Measurements from ENCODE around the gene CCDC57. TPM values are rescaled to one million over a fixed set of nuclear protein-coding genes. Genes with fewer than 3 reads are reported as not detected.

CCDC57 gene
- total RNA-seq, 1 donor from 2014 or later: 92.1 TPM

DNA sequence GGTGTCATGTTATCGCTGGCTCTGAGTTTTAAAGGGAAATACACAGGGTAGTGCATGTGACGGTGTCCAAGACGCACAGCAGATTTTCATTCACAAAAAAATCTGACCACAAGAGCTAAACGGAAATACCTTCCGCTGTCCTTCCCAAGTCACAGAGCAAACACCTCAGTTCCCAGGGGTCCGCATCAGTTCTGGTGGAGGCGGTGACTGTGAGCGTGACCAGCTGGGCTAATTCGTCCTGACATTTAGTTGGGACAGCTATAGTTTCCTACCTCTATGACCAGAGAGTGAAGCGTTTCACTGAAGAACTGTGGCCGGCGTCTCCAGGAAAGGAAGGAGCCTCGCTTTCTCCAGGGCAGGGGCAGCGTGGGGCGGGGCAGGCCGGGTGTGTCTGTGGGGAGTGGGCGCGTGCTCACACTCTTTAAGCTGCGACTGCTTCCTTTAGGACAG is 104.1 kb downstream of the CCDC57 start:
- no peaks in the 10 kb centered on the region for H3K27me3 Mint-ChIP-seq (ENCODE audit: low read depth)
- TF ChIP-seq, protein P1, sequence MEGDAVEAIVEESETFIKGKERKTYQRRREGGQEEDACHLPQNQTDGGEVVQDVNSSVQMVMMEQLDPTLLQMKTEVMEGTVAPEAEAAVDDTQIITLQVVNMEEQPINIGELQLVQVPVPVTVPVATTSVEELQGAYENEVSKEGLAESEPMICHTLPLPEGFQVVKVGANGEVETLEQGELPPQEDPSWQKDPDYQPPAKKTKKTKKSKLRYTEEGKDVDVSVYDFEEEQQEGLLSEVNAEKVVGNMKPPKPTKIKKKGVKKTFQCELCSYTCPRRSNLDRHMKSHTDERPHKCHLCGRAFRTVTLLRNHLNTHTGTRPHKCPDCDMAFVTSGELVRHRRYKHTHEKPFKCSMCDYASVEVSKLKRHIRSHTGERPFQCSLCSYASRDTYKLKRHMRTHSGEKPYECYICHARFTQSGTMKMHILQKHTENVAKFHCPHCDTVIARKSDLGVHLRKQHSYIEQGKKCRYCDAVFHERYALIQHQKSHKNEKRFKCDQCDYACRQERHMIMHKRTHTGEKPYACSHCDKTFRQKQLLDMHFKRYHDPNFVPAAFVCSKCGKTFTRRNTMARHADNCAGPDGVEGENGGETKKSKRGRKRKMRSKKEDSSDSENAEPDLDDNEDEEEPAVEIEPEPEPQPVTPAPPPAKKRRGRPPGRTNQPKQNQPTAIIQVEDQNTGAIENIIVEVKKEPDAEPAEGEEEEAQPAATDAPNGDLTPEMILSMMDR (IDR thresholded peaks at IDR 0.05; ENCODE audit: unreplicated experiment): no peak
- H3K4me1 Mint-ChIP-seq: peaks cover 31% of the 10 kb centered on the region
- peaks cover 6% of the 10 kb centered on the region for H3K36me3 Mint-ChIP-seq
- peak overlapping the region; percentile 45 for H3K27ac Mint-ChIP-seq
- no peak for DNase-seq (ENCODE audit: low spot score in 2 of 2, unreplicated experiment in 2 of 2)
- no peak overlapping the region for H3K4me3 Mint-ChIP-seq
- H3K9me3 Mint-ChIP-seq: no peaks in the 10 kb centered on the region

DNA sequence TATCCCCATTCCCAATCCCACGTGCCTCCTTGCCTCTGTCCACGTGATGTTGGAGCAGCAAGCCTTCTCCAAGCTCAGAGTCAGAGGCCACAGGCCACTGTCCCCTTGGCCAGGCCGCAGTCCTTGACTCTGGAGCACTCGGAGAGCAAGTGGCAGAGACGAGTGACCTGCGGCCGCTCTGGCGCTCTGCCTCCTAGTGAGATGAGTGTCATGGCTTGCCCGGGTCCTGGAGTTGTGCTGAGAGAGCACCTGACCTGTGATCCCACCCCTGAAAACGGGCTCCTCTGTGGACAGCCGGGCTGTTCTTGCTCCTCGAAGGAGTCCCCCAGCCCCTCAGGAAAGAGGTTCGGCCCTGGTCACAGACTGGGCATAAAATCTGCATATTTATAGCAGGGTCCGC is 104.6 kb downstream of the CCDC57 start:
- peak overlapping the region; percentile 45 for H3K27ac Mint-ChIP-seq
- H3K27me3 Mint-ChIP-seq (ENCODE audit: low read depth): no peaks in the 10 kb centered on the region
- DNase-seq (ENCODE audit: low spot score in 2 of 2, unreplicated experiment in 2 of 2): no peak

DNA sequence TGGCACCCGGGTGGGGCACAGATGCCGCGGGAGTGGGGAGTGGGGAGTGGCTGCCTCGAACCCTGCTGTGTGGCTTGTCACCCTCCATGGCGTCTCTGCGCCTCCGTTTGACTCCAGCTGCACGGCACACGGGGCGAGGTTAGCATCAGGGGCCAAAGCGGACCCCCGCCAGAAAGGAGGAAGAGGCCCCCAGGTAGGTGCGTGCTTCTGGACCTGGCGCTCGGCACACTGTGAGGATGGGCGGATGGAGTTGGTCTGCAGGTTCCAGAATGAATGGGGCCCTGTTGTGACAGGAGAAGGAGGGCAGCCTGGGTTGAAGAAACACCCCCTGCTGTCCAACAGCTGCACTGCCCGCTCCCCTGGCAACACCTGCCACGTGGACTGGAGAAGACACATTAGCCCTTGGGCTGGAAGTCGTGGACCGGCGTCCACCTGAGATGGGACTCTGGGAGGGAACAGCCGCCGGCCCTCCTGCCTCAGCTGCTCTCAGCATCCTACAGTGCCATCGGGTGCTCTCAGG is 105.2 kb downstream of the CCDC57 start:
- Mint-ChIP-seq H3K9me3 (no peaks in the 10 kb centered on the region), H3K36me3 (peaks cover 6% of the 10 kb centered on the region), H3K27me3 (ENCODE audit: low read depth) (no peaks in the 10 kb centered on the region), H3K4me3 (no peak overlapping the region), H3K27ac (no peak overlapping the region), H3K4me1 (peaks cover 32% of the 10 kb centered on the region)
- TF ChIP-seq, protein P1 (IDR thresholded peaks at IDR 0.05; ENCODE audit: unreplicated experiment): no peak
- DNase-seq (ENCODE audit: low spot score in 2 of 2, unreplicated experiment in 2 of 2): no peak

More for the DNA sequence above, 104.6 kb downstream of the CCDC57 start:
- no peak overlapping the region for H3K4me3 Mint-ChIP-seq
- TF ChIP-seq, protein P1 (IDR thresholded peaks at IDR 0.05; ENCODE audit: unreplicated experiment): no peak
- H3K4me1 Mint-ChIP-seq: peaks cover 32% of the 10 kb centered on the region
- no peaks in the 10 kb centered on the region for H3K9me3 Mint-ChIP-seq
- peaks cover 6% of the 10 kb centered on the region for H3K36me3 Mint-ChIP-seq

DNA sequence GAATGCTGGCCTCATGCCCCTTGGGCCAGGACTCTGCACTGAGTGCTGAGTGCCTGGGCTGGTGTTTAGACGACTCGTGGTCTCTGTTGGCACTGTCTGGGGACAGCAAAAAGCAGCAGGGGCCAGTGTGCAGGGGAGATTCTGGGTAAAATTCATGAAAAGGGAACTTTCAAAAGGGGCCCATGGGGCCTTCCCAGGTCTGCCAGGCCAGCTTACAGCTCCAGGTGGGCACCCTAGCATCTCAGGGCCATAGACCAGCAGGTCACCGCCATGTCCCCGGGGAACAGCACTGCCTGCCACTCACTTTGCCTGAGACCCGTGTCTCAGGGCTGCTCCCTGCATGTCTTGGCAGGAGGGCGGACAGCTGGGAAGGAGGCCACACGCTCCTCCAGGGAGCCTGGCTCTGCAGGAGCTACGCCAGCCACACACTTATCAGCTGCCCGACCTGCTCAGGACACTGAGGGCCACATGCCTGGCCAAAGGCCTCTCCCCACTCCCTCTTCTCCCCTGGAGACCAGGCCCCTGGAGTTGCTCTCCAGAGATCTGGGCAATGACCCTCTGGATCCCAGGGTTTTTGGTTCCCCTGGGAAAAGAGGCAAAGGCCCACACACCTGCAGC is 105.8 kb downstream of the CCDC57 start:
- H3K9me3 Mint-ChIP-seq: no peaks in the 10 kb centered on the region

DNA sequence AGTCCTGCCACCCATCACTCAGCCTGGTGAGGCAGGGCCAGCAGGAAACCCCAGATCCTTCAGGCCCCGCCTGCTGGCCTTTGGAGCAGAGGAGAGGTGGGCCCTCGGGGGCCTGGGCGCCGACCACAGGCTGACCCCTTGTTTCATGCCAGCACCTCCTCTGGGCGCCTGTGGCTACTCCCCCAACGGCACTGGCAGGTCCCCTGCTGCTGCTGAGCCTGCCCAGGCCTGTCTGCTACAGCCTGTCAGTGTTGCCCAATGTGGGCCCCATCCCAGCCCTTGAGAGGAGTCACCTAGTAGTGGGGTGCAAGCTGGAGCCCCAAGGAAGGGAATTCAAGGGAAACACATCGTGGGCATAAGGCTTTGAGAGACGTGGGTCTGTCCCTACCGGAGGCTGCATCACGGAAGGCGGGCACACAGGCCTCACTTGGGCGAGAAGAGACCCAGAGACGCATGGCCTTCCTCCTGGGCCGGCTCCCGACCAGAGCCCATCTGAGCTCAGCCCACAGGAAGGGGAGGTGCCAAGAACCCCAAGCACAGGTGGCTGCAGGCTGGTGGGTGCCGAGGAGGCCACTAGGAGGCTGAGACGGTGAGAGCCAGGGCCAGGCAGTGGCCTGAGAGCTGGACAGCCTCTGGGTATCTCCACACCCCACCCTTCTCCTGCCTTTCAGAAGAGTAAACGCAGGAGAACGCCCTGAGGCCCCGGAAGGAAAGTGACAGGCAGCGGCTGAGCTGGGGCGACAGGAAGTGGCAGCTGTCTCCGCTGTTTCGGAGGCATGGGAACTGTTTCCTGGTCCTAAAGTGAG is 106.6 kb downstream of the CCDC57 start:
- TF ChIP-seq, protein P1 (IDR thresholded peaks at IDR 0.05; ENCODE audit: unreplicated experiment): peak; percentile 21
- H3K4me3 Mint-ChIP-seq: peak overlapping the region; percentile 20
- peaks cover 35% of the 10 kb centered on the region for H3K4me1 Mint-ChIP-seq
- H3K9me3 Mint-ChIP-seq: no peaks in the 10 kb centered on the region
- peak in 1 of 2 experiments; percentile 59 for DNase-seq (ENCODE audit: low spot score in 2 of 2, unreplicated experiment in 2 of 2)
- no peaks in the 10 kb centered on the region for H3K27me3 Mint-ChIP-seq (ENCODE audit: low read depth)
- H3K27ac Mint-ChIP-seq: peak overlapping the region; percentile 86
- peaks cover 4% of the 10 kb centered on the region for H3K36me3 Mint-ChIP-seq

More for the DNA sequence above, 105.8 kb downstream of the CCDC57 start:
- no peaks in the 10 kb centered on the region for H3K27me3 Mint-ChIP-seq (ENCODE audit: low read depth)
- no peak for DNase-seq (ENCODE audit: low spot score in 2 of 2, unreplicated experiment in 2 of 2)
- TF ChIP-seq, protein P1 (IDR thresholded peaks at IDR 0.05; ENCODE audit: unreplicated experiment): no peak
- peaks cover 4% of the 10 kb centered on the region for H3K36me3 Mint-ChIP-seq
- peak overlapping the region; percentile 86 for H3K27ac Mint-ChIP-seq
- H3K4me1 Mint-ChIP-seq: peaks cover 32% of the 10 kb centered on the region
- H3K4me3 Mint-ChIP-seq: peak overlapping the region; percentile 20
